Measurements from ENCODE around the gene PRELID2.

The PRELID2 gene

GRCh38 chr5:145848854-145849253 is 13.7 kb upstream of the PRELID2 start:
- H3K23ac ChIP-seq (ENCODE audit: low read length): no peak overlapping the region
- no peak overlapping the region for H2BK5ac ChIP-seq (ENCODE audit: low read length)
- H3K18ac ChIP-seq (ENCODE audit: low read length): no peak overlapping the region
- no peak overlapping the region for H3K4me2 ChIP-seq (ENCODE audit: low read length)
- H3K4ac ChIP-seq (ENCODE audit: low read depth, low read length): no peak overlapping the region
- no peak for DNase-seq
- no peaks in the 10 kb centered on the region for H3K36me3 ChIP-seq (ENCODE audit: control insufficient read depth, insufficient read depth, low read length)
- no peak overlapping the region for H2BK120ac ChIP-seq (ENCODE audit: low read depth, low read length)
- no peak overlapping the region for H2AK5ac ChIP-seq (ENCODE audit: low read length)
- H3K9ac ChIP-seq (ENCODE audit: low read length): no peak overlapping the region
- no peak overlapping the region for H4K8ac ChIP-seq (ENCODE audit: low read depth, low read length)
- no peak overlapping the region for H2BK15ac ChIP-seq (replicated peaks; ENCODE audit: low read depth)
- no peaks in the 10 kb centered on the region for H3K79me1 ChIP-seq (ENCODE audit: low read length)
- H4K5ac ChIP-seq (ENCODE audit: low read length): no peak overlapping the region
- no peak overlapping the region for H3K56ac ChIP-seq (ENCODE audit: low read length)
- H3K27ac ChIP-seq (ENCODE audit: low read depth, low read length): no peak overlapping the region
- no peaks in the 10 kb centered on the region for H3K4me1 ChIP-seq (ENCODE audit: control insufficient read depth, low read depth, low read length)
- H3K27me3 ChIP-seq (ENCODE audit: insufficient read depth, low read length, poor library complexity): no peaks in the 10 kb centered on the region
- no peak overlapping the region for H3K4me3 ChIP-seq (ENCODE audit: low read length)
- no peaks in the 10 kb centered on the region for H3K79me2 ChIP-seq (ENCODE audit: control insufficient read depth, insufficient read depth, low read length)
- WGBS (ENCODE audit: extremely low coverage, insufficient coverage, low lambda C conversion rate): no CpG with 5 or more reads among the region's 1 CpG

- Histone ChIP-seq H3K4me1 (ENCODE audit: control insufficient read depth, low read depth, low read length) (no peaks in the 10 kb centered on the region), H3K56ac (ENCODE audit: low read length) (no peak overlapping the region), H3K4me3 (ENCODE audit: low read length) (no peak overlapping the region), H2AK5ac (ENCODE audit: low read length) (no peak overlapping the region), H4K5ac (ENCODE audit: low read length) (no peak overlapping the region), H3K23ac (ENCODE audit: low read length) (no peak overlapping the region), H2BK15ac (replicated peaks; ENCODE audit: low read depth) (no peak overlapping the region), H3K79me1 (ENCODE audit: low read length) (no peaks in the 10 kb centered on the region), H3K9ac (ENCODE audit: low read length) (no peak overlapping the region), H3K18ac (ENCODE audit: low read length) (no peak overlapping the region), H2BK5ac (ENCODE audit: low read length) (no peak overlapping the region), H3K4me2 (ENCODE audit: low read length) (no peak overlapping the region), H3K27me3 (ENCODE audit: insufficient read depth, low read length, poor library complexity) (no peaks in the 10 kb centered on the region), H3K4ac (ENCODE audit: low read depth, low read length) (no peak overlapping the region), H3K36me3 (ENCODE audit: control insufficient read depth, insufficient read depth, low read length) (no peaks in the 10 kb centered on the region), H4K8ac (ENCODE audit: low read depth, low read length) (no peak overlapping the region), H3K27ac (ENCODE audit: low read depth, low read length) (no peak overlapping the region), H2BK120ac (ENCODE audit: low read depth, low read length) (no peak overlapping the region), H3K79me2 (ENCODE audit: control insufficient read depth, insufficient read depth, low read length) (no peaks in the 10 kb centered on the region)
- WGBS (ENCODE audit: extremely low coverage, insufficient coverage, low lambda C conversion rate): no CpG with 5 or more reads among the region's 6 CpGs
- DNase-seq: no peak
Measured at GRCh38 chr5:145847499-145848497, 12.7 kb upstream of the PRELID2 start.

- Histone ChIP-seq H3K4ac (ENCODE audit: low read depth, low read length) (no peak overlapping the region), H2BK5ac (ENCODE audit: low read length) (no peak overlapping the region), H3K4me1 (ENCODE audit: control insufficient read depth, low read depth, low read length) (no peaks in the 10 kb centered on the region), H3K79me2 (ENCODE audit: control insufficient read depth, insufficient read depth, low read length) (no peaks in the 10 kb centered on the region), H2AK5ac (ENCODE audit: low read length) (no peak overlapping the region), H2BK120ac (ENCODE audit: low read depth, low read length) (no peak overlapping the region), H2BK15ac (replicated peaks; ENCODE audit: low read depth) (no peak overlapping the region), H3K36me3 (ENCODE audit: control insufficient read depth, insufficient read depth, low read length) (no peaks in the 10 kb centered on the region), H4K8ac (ENCODE audit: low read depth, low read length) (no peak overlapping the region), H3K79me1 (ENCODE audit: low read length) (no peaks in the 10 kb centered on the region), H3K4me2 (ENCODE audit: low read length) (no peak overlapping the region), H3K23ac (ENCODE audit: low read length) (no peak overlapping the region), H3K9ac (ENCODE audit: low read length) (no peak overlapping the region), H3K4me3 (ENCODE audit: low read length) (no peak overlapping the region), H4K5ac (ENCODE audit: low read length) (no peak overlapping the region), H3K18ac (ENCODE audit: low read length) (no peak overlapping the region), H3K27me3 (ENCODE audit: insufficient read depth, low read length, poor library complexity) (no peaks in the 10 kb centered on the region), H3K56ac (ENCODE audit: low read length) (no peak overlapping the region), H3K27ac (ENCODE audit: low read depth, low read length) (no peak overlapping the region)
- no peak for DNase-seq
- WGBS (ENCODE audit: extremely low coverage, insufficient coverage, low lambda C conversion rate): no CpG with 5 or more reads among the region's 3 CpGs
Measured at GRCh38 chr5:145846081-145846480, 10.9 kb upstream of the PRELID2 start.

GRCh38 chr5:145841299-145841698 is 6.2 kb upstream of the PRELID2 start:
- no peak overlapping the region for H2AK5ac ChIP-seq (ENCODE audit: low read length)
- no peak overlapping the region for H3K4ac ChIP-seq (ENCODE audit: low read depth, low read length)
- H2BK5ac ChIP-seq (ENCODE audit: low read length): no peak overlapping the region
- DNase-seq: no peak
- no peak overlapping the region for H3K23ac ChIP-seq (ENCODE audit: low read length)
- H2BK120ac ChIP-seq (ENCODE audit: low read depth, low read length): no peak overlapping the region
- H3K79me2 ChIP-seq (ENCODE audit: control insufficient read depth, insufficient read depth, low read length): no peaks in the 10 kb centered on the region
- H3K4me3 ChIP-seq (ENCODE audit: low read length): no peak overlapping the region
- no peak overlapping the region for H4K8ac ChIP-seq (ENCODE audit: low read depth, low read length)
- no peaks in the 10 kb centered on the region for H3K4me1 ChIP-seq (ENCODE audit: control insufficient read depth, low read depth, low read length)
- no peak overlapping the region for H3K4me2 ChIP-seq (ENCODE audit: low read length)
- H3K79me1 ChIP-seq (ENCODE audit: low read length): no peaks in the 10 kb centered on the region
- H3K36me3 ChIP-seq (ENCODE audit: control insufficient read depth, insufficient read depth, low read length): no peaks in the 10 kb centered on the region
- no peak overlapping the region for H3K56ac ChIP-seq (ENCODE audit: low read length)
- H3K9ac ChIP-seq (ENCODE audit: low read length): no peak overlapping the region
- no peaks in the 10 kb centered on the region for H3K27me3 ChIP-seq (ENCODE audit: insufficient read depth, low read length, poor library complexity)
- H4K5ac ChIP-seq (ENCODE audit: low read length): no peak overlapping the region
- H2BK15ac ChIP-seq (replicated peaks; ENCODE audit: low read depth): no peak overlapping the region
- H3K27ac ChIP-seq (ENCODE audit: low read depth, low read length): no peak overlapping the region
- no peak overlapping the region for H3K18ac ChIP-seq (ENCODE audit: low read length)

- no peak overlapping the region for H2BK120ac ChIP-seq (ENCODE audit: low read depth, low read length)
- no peak overlapping the region for H2AK5ac ChIP-seq (ENCODE audit: low read length)
- H2BK5ac ChIP-seq (ENCODE audit: low read length): no peak overlapping the region
- H2BK15ac ChIP-seq (replicated peaks; ENCODE audit: low read depth): no peak overlapping the region
- H3K27me3 ChIP-seq (ENCODE audit: insufficient read depth, low read length, poor library complexity): no peaks in the 10 kb centered on the region
- H3K4me2 ChIP-seq (ENCODE audit: low read length): no peak overlapping the region
- H3K4me1 ChIP-seq (ENCODE audit: control insufficient read depth, low read depth, low read length): peaks cover 3% of the 10 kb centered on the region
- H4K5ac ChIP-seq (ENCODE audit: low read length): no peak overlapping the region
- no peaks in the 10 kb centered on the region for H3K36me3 ChIP-seq (ENCODE audit: control insufficient read depth, insufficient read depth, low read length)
- no peak overlapping the region for H3K4me3 ChIP-seq (ENCODE audit: low read length)
- H4K8ac ChIP-seq (ENCODE audit: low read depth, low read length): no peak overlapping the region
- H3K23ac ChIP-seq (ENCODE audit: low read length): no peak overlapping the region
- no peaks in the 10 kb centered on the region for H3K79me1 ChIP-seq (ENCODE audit: low read length)
- H3K18ac ChIP-seq (ENCODE audit: low read length): no peak overlapping the region
- H3K9ac ChIP-seq (ENCODE audit: low read length): no peak overlapping the region
- no peak overlapping the region for H3K56ac ChIP-seq (ENCODE audit: low read length)
- H3K79me2 ChIP-seq (ENCODE audit: control insufficient read depth, insufficient read depth, low read length): no peaks in the 10 kb centered on the region
- WGBS (ENCODE audit: extremely low coverage, insufficient coverage, low lambda C conversion rate): no CpG with 5 or more reads among the region's 3 CpGs
- no peak overlapping the region for H3K27ac ChIP-seq (ENCODE audit: low read depth, low read length)
- no peak overlapping the region for H3K4ac ChIP-seq (ENCODE audit: low read depth, low read length)
- DNase-seq: no peak
Measured at GRCh38 chr5:145840458-145841132, 5.5 kb upstream of the PRELID2 start.
